ENCODE results near the gene LGALS9B.
"Not testable (repeated sequence)": the region's sequence is repeated elsewhere in the genome, so short reads cannot be mapped to it uniquely, and the experiment has no call there.

DNA sequence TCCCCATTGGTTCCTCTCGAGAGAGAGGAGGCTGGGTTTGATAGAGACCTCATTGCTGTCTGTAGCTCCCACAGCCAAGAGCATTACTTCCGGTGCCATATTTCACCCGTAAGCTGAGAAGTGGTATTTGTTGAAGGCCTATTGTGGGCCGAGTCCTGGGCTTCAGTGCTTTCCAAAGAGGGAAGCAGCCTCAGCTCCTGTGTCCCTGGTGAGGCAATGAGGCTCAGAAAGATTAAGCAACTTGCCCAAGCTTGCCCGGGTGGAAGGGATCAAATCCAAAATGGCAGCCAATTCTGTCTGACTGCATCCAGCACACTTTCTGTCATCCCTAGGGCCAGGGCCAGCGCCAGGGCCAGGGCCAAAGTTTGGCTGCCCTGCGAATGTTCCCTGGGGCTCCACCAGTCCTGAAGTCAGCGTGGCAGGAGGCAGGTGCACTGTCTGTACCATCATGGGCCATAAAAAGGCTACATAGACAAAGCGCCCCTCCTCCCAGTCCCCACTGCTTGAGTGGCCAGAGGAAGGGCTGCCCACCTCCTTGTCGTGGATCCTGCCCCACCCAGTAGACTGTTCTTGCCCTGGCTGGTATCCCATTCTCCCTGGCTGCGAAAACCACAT, 13.4 kb downstream of the LGALS9B start:
- TF ChIP-seq, protein P1, sequence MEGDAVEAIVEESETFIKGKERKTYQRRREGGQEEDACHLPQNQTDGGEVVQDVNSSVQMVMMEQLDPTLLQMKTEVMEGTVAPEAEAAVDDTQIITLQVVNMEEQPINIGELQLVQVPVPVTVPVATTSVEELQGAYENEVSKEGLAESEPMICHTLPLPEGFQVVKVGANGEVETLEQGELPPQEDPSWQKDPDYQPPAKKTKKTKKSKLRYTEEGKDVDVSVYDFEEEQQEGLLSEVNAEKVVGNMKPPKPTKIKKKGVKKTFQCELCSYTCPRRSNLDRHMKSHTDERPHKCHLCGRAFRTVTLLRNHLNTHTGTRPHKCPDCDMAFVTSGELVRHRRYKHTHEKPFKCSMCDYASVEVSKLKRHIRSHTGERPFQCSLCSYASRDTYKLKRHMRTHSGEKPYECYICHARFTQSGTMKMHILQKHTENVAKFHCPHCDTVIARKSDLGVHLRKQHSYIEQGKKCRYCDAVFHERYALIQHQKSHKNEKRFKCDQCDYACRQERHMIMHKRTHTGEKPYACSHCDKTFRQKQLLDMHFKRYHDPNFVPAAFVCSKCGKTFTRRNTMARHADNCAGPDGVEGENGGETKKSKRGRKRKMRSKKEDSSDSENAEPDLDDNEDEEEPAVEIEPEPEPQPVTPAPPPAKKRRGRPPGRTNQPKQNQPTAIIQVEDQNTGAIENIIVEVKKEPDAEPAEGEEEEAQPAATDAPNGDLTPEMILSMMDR (IDR thresholded peaks at IDR 0.05), result not testable (repeated sequence)
- not testable (repeated sequence) for TF ChIP-seq POLR2AphosphoS5, POLR2A (IDR thresholded peaks at IDR 0.05)

All from prostate gland (tissue), 2 donors.